NCI-H446 treated with DMSO at 0.1 percent for 48 hours (cell line): ENCODE measurements around the gene EPAS1.

ENCODE experiments used
- DNase-seq: peaks from one replicate; lab custom pipeline; 2025; lab: John Stamatoyannopoulos, UW

Gene EPAS1

GRCh38 chr2:46273225-46273863, 23.9 kb upstream of the EPAS1 start:
- no peak for DNase-seq

- DNase-seq: no peak
Measured at GRCh38 chr2:46273919-46274318, 23.3 kb upstream of the EPAS1 start.

GRCh38 chr2:46274586-46274985, 22.6 kb upstream of the EPAS1 start:
- no peak for DNase-seq

- no peak for DNase-seq
Measured at GRCh38 chr2:46275995-46276394, 21.2 kb upstream of the EPAS1 start.

- no peak for DNase-seq
Measured at GRCh38 chr2:46276642-46277041, 20.6 kb upstream of the EPAS1 start.

- DNase-seq: no peak
Measured at GRCh38 chr2:46277431-46278190, 19.6 kb upstream of the EPAS1 start.

- DNase-seq: no peak
Measured at GRCh38 chr2:46278952-46279351, 18.3 kb upstream of the EPAS1 start.

GRCh38 chr2:46281939-46282338, 15.3 kb upstream of the EPAS1 start:
- DNase-seq: no peak

GRCh38 chr2:46283693-46284092, 13.5 kb upstream of the EPAS1 start:
- DNase-seq: no peak

- no peak for DNase-seq
Measured at GRCh38 chr2:46284260-46284659, 12.9 kb upstream of the EPAS1 start.

GRCh38 chr2:46284796-46285195, 12.4 kb upstream of the EPAS1 start:
- DNase-seq: no peak

GRCh38 chr2:46286715-46287114, 10.5 kb upstream of the EPAS1 start:
- DNase-seq: no peak

- DNase-seq: no peak
Measured at GRCh38 chr2:46290078-46290477, 7.1 kb upstream of the EPAS1 start.

GRCh38 chr2:46293466-46293865, 3.7 kb upstream of the EPAS1 start:
- no peak for DNase-seq

- DNase-seq: no peak
Measured at GRCh38 chr2:46294176-46294836, 2.9 kb upstream of the EPAS1 start.

GRCh38 chr2:46296216-46296839, 879 bp upstream of the EPAS1 start:
- no peak for DNase-seq

- no peak for DNase-seq
Measured at GRCh38 chr2:46297546-46298271, 502 bp downstream of the EPAS1 start.

- no peak for DNase-seq
Measured at GRCh38 chr2:46298272-46298521, 990 bp downstream of the EPAS1 start.

GRCh38 chr2:46298522-46299353, 1.5 kb downstream of the EPAS1 start:
- DNase-seq: no peak

GRCh38 chr2:46299365-46300263, 2.4 kb downstream of the EPAS1 start:
- no peak for DNase-seq
